ENCODE data around the gene CLRN2. TPM values are rescaled to one million over a fixed set of nuclear protein-coding genes. Genes with fewer than 3 reads are reported as not detected.

The CLRN2 gene
- total RNA-seq, 1 donor from 2014 or later = not detected

DNA sequence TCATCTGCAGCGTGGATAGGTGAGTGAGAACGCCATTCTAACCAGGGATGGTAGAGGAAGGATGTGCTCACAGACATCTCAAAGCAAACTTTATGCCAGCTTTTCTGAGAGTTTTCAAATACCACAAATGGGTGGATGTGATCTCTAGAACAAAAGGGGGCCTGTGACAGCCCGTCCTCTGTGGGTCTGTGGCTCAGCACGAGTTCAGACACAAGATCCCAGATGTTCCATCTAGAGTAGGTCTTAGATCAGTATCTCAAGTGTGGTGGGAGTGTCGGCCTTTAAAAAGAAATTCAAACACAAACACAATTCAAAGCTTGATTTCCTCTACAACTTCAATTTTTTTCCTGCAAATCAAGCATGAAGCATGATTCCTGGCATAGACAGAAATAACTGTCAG, 25.8 kb upstream of the CLRN2 start:
- H3K9me3 Mint-ChIP-seq (ENCODE audit: unreplicated experiment) = peaks cover 3% of the 10 kb centered on the region
- TF ChIP-seq, protein P1, sequence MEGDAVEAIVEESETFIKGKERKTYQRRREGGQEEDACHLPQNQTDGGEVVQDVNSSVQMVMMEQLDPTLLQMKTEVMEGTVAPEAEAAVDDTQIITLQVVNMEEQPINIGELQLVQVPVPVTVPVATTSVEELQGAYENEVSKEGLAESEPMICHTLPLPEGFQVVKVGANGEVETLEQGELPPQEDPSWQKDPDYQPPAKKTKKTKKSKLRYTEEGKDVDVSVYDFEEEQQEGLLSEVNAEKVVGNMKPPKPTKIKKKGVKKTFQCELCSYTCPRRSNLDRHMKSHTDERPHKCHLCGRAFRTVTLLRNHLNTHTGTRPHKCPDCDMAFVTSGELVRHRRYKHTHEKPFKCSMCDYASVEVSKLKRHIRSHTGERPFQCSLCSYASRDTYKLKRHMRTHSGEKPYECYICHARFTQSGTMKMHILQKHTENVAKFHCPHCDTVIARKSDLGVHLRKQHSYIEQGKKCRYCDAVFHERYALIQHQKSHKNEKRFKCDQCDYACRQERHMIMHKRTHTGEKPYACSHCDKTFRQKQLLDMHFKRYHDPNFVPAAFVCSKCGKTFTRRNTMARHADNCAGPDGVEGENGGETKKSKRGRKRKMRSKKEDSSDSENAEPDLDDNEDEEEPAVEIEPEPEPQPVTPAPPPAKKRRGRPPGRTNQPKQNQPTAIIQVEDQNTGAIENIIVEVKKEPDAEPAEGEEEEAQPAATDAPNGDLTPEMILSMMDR (IDR thresholded peaks at IDR 0.05; ENCODE audit: partially characterized antibody, unreplicated experiment) = no peak
- no peaks in the 10 kb centered on the region for H3K27me3 Mint-ChIP-seq (ENCODE audit: unreplicated experiment)
- H3K27ac Mint-ChIP-seq (ENCODE audit: unreplicated experiment) = no peak overlapping the region
- no peaks in the 10 kb centered on the region for H3K36me3 Mint-ChIP-seq (ENCODE audit: unreplicated experiment)
- peaks cover 10% of the 10 kb centered on the region for H3K4me1 Mint-ChIP-seq (ENCODE audit: low read depth, unreplicated experiment)
- no peak overlapping the region for H3K4me3 Mint-ChIP-seq (ENCODE audit: unreplicated experiment)
- DNase-seq = no peak

DNA sequence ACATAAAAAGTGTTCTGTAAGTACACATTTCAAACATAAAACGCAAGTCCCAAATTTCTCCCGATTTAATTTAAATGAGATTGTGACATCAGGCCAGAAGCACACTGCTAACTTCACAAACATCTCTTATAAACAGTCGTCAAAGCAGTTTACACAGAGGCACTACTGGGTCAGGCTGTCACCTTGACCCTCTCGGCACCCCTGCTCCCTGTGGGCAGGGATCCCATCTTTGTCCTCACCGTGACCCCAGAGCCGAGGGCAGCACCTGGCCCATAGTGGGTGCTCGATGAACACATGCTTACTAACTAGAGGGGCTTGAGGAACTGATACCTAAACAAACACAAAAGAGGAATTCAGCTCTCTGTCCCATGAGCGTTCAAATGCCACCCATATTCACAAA, 25.2 kb upstream of the CLRN2 start:
- DNase-seq = no peak
- H3K27me3 Mint-ChIP-seq (ENCODE audit: unreplicated experiment) = peaks cover 2% of the 10 kb centered on the region
- peaks cover 16% of the 10 kb centered on the region for H3K4me1 Mint-ChIP-seq (ENCODE audit: low read depth, unreplicated experiment)
- H3K36me3 Mint-ChIP-seq (ENCODE audit: unreplicated experiment) = no peaks in the 10 kb centered on the region
- H3K9me3 Mint-ChIP-seq (ENCODE audit: unreplicated experiment) = peaks cover 3% of the 10 kb centered on the region
- no peak overlapping the region for H3K4me3 Mint-ChIP-seq (ENCODE audit: unreplicated experiment)
- no peak overlapping the region for H3K27ac Mint-ChIP-seq (ENCODE audit: unreplicated experiment)
- TF ChIP-seq, protein P1 (IDR thresholded peaks at IDR 0.05; ENCODE audit: partially characterized antibody, unreplicated experiment) = no peak

DNA sequence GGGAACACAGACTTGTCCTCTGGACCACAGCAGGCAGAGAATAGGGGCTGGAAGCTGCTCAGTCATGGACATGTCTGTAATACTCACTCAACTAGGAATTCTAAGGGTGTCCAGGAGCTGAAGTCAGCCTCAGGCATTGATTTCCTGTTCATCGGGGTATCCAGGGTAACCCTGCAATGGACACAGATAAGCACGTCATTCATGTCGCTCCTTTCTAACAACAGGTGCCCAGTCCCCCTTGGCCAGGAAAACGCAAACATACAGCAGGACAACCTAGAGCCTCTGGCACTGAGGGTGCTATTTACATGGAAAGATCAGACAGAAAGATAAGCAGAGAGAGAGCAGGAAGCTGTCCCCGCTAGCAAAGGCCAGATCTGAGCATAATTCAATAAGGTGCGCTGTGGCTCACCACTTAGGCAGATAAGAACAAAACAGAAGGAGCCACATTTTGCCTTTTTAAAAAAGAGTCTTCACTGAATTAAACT, 24.3 kb upstream of the CLRN2 start:
- Mint-ChIP-seq H3K9me3 (ENCODE audit: unreplicated experiment) (peaks cover 2% of the 10 kb centered on the region), H3K27me3 (ENCODE audit: unreplicated experiment) (peaks cover 2% of the 10 kb centered on the region), H3K36me3 (ENCODE audit: unreplicated experiment) (no peaks in the 10 kb centered on the region), H3K4me3 (ENCODE audit: unreplicated experiment) (no peak overlapping the region), H3K27ac (ENCODE audit: unreplicated experiment) (peak overlapping the region; percentile 41), H3K4me1 (ENCODE audit: low read depth, unreplicated experiment) (peaks cover 17% of the 10 kb centered on the region)
- TF ChIP-seq, protein P1 (IDR thresholded peaks at IDR 0.05; ENCODE audit: partially characterized antibody, unreplicated experiment) = no peak
- no peak for DNase-seq

DNA sequence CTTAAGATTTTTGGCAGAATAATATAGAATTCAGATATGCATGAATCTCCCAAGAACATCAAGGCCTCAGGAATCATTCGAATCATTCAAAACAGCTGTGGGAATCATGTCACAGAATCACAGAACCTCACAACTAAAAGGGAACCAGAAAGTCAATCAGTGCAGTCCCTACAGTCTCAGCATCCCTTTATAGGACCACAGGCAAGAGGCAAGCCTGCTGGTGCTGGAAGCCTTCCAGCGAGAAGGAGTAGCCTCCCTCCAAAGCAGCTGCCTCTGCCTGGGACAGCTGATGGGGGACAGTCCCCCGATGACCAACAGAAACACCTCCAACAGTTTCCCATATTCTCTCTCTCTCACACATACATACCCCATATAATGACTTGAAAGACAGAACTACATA, 23.8 kb upstream of the CLRN2 start:
- H3K4me3 Mint-ChIP-seq (ENCODE audit: unreplicated experiment) = no peak overlapping the region
- peaks cover 2% of the 10 kb centered on the region for H3K27me3 Mint-ChIP-seq (ENCODE audit: unreplicated experiment)
- no peaks in the 10 kb centered on the region for H3K36me3 Mint-ChIP-seq (ENCODE audit: unreplicated experiment)
- H3K4me1 Mint-ChIP-seq (ENCODE audit: low read depth, unreplicated experiment) = peaks cover 17% of the 10 kb centered on the region
- H3K27ac Mint-ChIP-seq (ENCODE audit: unreplicated experiment) = no peak overlapping the region
- TF ChIP-seq, protein P1 (IDR thresholded peaks at IDR 0.05; ENCODE audit: partially characterized antibody, unreplicated experiment) = no peak
- H3K9me3 Mint-ChIP-seq (ENCODE audit: unreplicated experiment) = peaks cover 2% of the 10 kb centered on the region
- no peak for DNase-seq

DNA sequence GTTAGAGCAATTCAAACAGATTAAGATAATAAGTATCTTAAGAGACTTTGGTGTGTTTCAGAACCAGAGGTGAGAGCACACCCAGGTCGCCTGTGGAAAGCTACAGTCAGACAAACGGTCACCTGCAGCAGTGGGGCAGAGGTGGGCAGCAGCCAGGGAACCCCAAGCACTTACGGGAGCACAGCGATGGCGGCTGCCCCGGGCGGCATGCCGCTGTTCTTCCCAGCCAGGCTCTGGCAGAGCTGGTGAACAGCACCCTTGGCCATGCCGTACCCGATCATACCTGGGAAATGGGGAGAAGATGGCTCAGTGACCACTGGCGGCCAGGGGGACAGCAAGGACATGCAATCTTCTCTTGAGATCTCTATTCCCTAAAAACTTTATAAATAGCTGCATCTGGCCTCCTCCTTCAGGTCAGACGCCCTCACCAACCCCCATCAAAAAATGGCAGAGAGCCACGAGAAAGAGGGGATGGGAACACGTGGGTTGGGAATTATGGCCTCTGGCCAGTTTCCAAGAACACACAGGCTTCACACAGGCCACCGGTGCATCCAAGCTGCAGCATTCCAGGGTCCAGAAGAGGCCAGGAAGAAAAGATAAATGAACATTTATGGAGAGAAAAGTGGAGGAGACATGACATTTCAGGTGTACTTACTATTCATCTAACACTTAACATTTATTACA, 22.8 kb upstream of the CLRN2 start:
- Mint-ChIP-seq H3K4me1 (ENCODE audit: low read depth, unreplicated experiment) (peaks cover 17% of the 10 kb centered on the region), H3K27ac (ENCODE audit: unreplicated experiment) (no peak overlapping the region), H3K27me3 (ENCODE audit: unreplicated experiment) (peaks cover 2% of the 10 kb centered on the region), H3K36me3 (ENCODE audit: unreplicated experiment) (no peaks in the 10 kb centered on the region), H3K9me3 (ENCODE audit: unreplicated experiment) (peaks cover 2% of the 10 kb centered on the region), H3K4me3 (ENCODE audit: unreplicated experiment) (no peak overlapping the region)
- TF ChIP-seq, protein P1 (IDR thresholded peaks at IDR 0.05; ENCODE audit: partially characterized antibody, unreplicated experiment) = no peak
- no peak for DNase-seq
